ENCODE results near the gene CTTNBP2NL. TPM values are rescaled to one million over a fixed set of nuclear protein-coding genes. Genes with fewer than 3 reads are reported as not detected.
A peak's percentile ranks its signal among the peaks of the same experiment; 100 is the strongest.
"Not testable (repeated sequence)": the region's sequence is repeated elsewhere in the genome, so short reads cannot be mapped to it uniquely, and the experiment has no call there.

Gene CTTNBP2NL
- total RNA-seq, 3 donors from 2014 or later, result 0.81 to 1.2 (median 1.1) TPM

GRCh38 chr1:112373806-112374205 lies 22.2 kb upstream of the CTTNBP2NL start:
- Mint-ChIP-seq H3K4me3 (no peak overlapping the region), H3K36me3 (ENCODE audit: insufficient read depth) (no peaks in the 10 kb centered on the region), H3K9me3 (no peaks in the 10 kb centered on the region), H3K27me3 (ENCODE audit: low read depth) (peaks cover 33% of the 10 kb centered on the region), H3K4me1 (ENCODE audit: low read depth) (peaks cover 2% of the 10 kb centered on the region)
- ATAC-seq, result no peak
- no peak for DNase-seq

GRCh38 chr1:112375701-112376100 lies 20.3 kb upstream of the CTTNBP2NL start:
- peaks cover 34% of the 10 kb centered on the region for H3K27me3 Mint-ChIP-seq (ENCODE audit: low read depth)

GRCh38 chr1:112380356-112380755 lies 15.7 kb upstream of the CTTNBP2NL start:
- DNase-seq (no peak), ATAC-seq (no peak)
- no peaks in the 10 kb centered on the region for H3K9me3 Mint-ChIP-seq
- no peaks in the 10 kb centered on the region for H3K4me1 Mint-ChIP-seq (ENCODE audit: low read depth)
- H3K36me3 Mint-ChIP-seq (ENCODE audit: insufficient read depth), result no peaks in the 10 kb centered on the region
- H3K27me3 Mint-ChIP-seq (ENCODE audit: low read depth), result peaks cover 46% of the 10 kb centered on the region
- no peak overlapping the region for H3K4me3 Mint-ChIP-seq

More at GRCh38 chr1:112375701-112376100, 20.3 kb upstream of the CTTNBP2NL start:
- H3K9me3 Mint-ChIP-seq, result no peaks in the 10 kb centered on the region
- no peak overlapping the region for H3K4me3 Mint-ChIP-seq
- H3K4me1 Mint-ChIP-seq (ENCODE audit: low read depth), result no peaks in the 10 kb centered on the region
- no peaks in the 10 kb centered on the region for H3K36me3 Mint-ChIP-seq (ENCODE audit: insufficient read depth)
- ATAC-seq (no peak), DNase-seq (no peak)

- Mint-ChIP-seq H3K9me3 (no peaks in the 10 kb centered on the region), H3K4me1 (ENCODE audit: low read depth) (no peaks in the 10 kb centered on the region), H3K27me3 (ENCODE audit: low read depth) (peaks cover 47% of the 10 kb centered on the region), H3K4me3 (no peak overlapping the region), H3K36me3 (ENCODE audit: insufficient read depth) (no peaks in the 10 kb centered on the region)
- ATAC-seq, result no peak
- no peak for DNase-seq
Observed at GRCh38 chr1:112381324-112382076, 14.5 kb upstream of the CTTNBP2NL start.

GRCh38 chr1:112383759-112384370 lies 12.1 kb upstream of the CTTNBP2NL start:
- no peaks in the 10 kb centered on the region for H3K9me3 Mint-ChIP-seq

GRCh38 chr1:112386024-112386723 lies 9.8 kb upstream of the CTTNBP2NL start:
- peaks cover 40% of the 10 kb centered on the region for H3K27me3 Mint-ChIP-seq (ENCODE audit: low read depth)
- peaks cover 4% of the 10 kb centered on the region for H3K4me1 Mint-ChIP-seq (ENCODE audit: low read depth)
- DNase-seq, result no peak
- no peaks in the 10 kb centered on the region for H3K9me3 Mint-ChIP-seq
- no peak for ATAC-seq
- no peaks in the 10 kb centered on the region for H3K36me3 Mint-ChIP-seq (ENCODE audit: insufficient read depth)
- H3K4me3 Mint-ChIP-seq, result no peak overlapping the region

More at GRCh38 chr1:112383759-112384370, 12.1 kb upstream of the CTTNBP2NL start:
- DNase-seq, result no peak
- Mint-ChIP-seq H3K36me3 (ENCODE audit: insufficient read depth) (no peaks in the 10 kb centered on the region), H3K27me3 (ENCODE audit: low read depth) (peaks cover 43% of the 10 kb centered on the region), H3K4me1 (ENCODE audit: low read depth) (no peaks in the 10 kb centered on the region), H3K4me3 (no peak overlapping the region)
- ATAC-seq, result no peak

- Mint-ChIP-seq H3K4me3 (no peak overlapping the region), H3K36me3 (ENCODE audit: insufficient read depth) (no peaks in the 10 kb centered on the region), H3K4me1 (ENCODE audit: low read depth) (peaks cover 4% of the 10 kb centered on the region), H3K27me3 (ENCODE audit: low read depth) (peaks cover 35% of the 10 kb centered on the region), H3K9me3 (no peaks in the 10 kb centered on the region)
- DNase-seq (no peak), ATAC-seq (no peak)
Observed at GRCh38 chr1:112386731-112387346, 9.2 kb upstream of the CTTNBP2NL start.

GRCh38 chr1:112387807-112388206 lies 8.2 kb upstream of the CTTNBP2NL start:
- ATAC-seq, result no peak
- no peaks in the 10 kb centered on the region for H3K36me3 Mint-ChIP-seq (ENCODE audit: insufficient read depth)
- no peaks in the 10 kb centered on the region for H3K9me3 Mint-ChIP-seq
- no peak overlapping the region for H3K4me3 Mint-ChIP-seq
- H3K27me3 Mint-ChIP-seq (ENCODE audit: low read depth), result peaks cover 34% of the 10 kb centered on the region
- DNase-seq, result no peak
- H3K4me1 Mint-ChIP-seq (ENCODE audit: low read depth), result peaks cover 4% of the 10 kb centered on the region

GRCh38 chr1:112388436-112388835 lies 7.6 kb upstream of the CTTNBP2NL start:
- H3K36me3 Mint-ChIP-seq (ENCODE audit: insufficient read depth), result no peaks in the 10 kb centered on the region
- H3K27me3 Mint-ChIP-seq (ENCODE audit: low read depth), result peaks cover 30% of the 10 kb centered on the region
- H3K4me1 Mint-ChIP-seq (ENCODE audit: low read depth), result peaks cover 4% of the 10 kb centered on the region
- H3K4me3 Mint-ChIP-seq, result no peak overlapping the region
- no peak for DNase-seq
- no peak for ATAC-seq
- H3K9me3 Mint-ChIP-seq, result no peaks in the 10 kb centered on the region

- Mint-ChIP-seq H3K4me1 (ENCODE audit: low read depth) (peaks cover 10% of the 10 kb centered on the region), H3K9me3 (no peaks in the 10 kb centered on the region), H3K27me3 (ENCODE audit: low read depth) (peaks cover 31% of the 10 kb centered on the region), H3K4me3 (no peak overlapping the region), H3K36me3 (ENCODE audit: insufficient read depth) (no peaks in the 10 kb centered on the region)
- no peak for ATAC-seq
- no peak for DNase-seq
Observed at GRCh38 chr1:112389689-112390088, 6.3 kb upstream of the CTTNBP2NL start.

- Mint-ChIP-seq H3K27me3 (ENCODE audit: low read depth) (peaks cover 28% of the 10 kb centered on the region), H3K4me1 (ENCODE audit: low read depth) (peaks cover 14% of the 10 kb centered on the region)
- DNase-seq; ATAC-seq; H3K36me3 Mint-ChIP-seq (ENCODE audit: insufficient read depth); H3K9me3 Mint-ChIP-seq; H3K4me3 Mint-ChIP-seq: not testable (repeated sequence)
Observed at GRCh38 chr1:112390335-112390734, 5.7 kb upstream of the CTTNBP2NL start.

GRCh38 chr1:112390775-112391602 lies 5.0 kb upstream of the CTTNBP2NL start:
- Mint-ChIP-seq H3K36me3 (ENCODE audit: insufficient read depth) (no peaks in the 10 kb centered on the region), H3K9me3 (no peaks in the 10 kb centered on the region), H3K4me1 (ENCODE audit: low read depth) (peaks cover 20% of the 10 kb centered on the region), H3K27me3 (ENCODE audit: low read depth) (peaks cover 27% of the 10 kb centered on the region), H3K4me3 (peak overlapping the region; percentile 45)
- peak; percentile 79 to 85 for ATAC-seq
- DNase-seq, result peak; percentile 76

GRCh38 chr1:112391603-112391940 lies 4.4 kb upstream of the CTTNBP2NL start:
- ATAC-seq, result no peak
- DNase-seq, result no peak
- peaks cover 22% of the 10 kb centered on the region for H3K4me1 Mint-ChIP-seq (ENCODE audit: low read depth)
- no peaks in the 10 kb centered on the region for H3K9me3 Mint-ChIP-seq
- no peak overlapping the region for H3K4me3 Mint-ChIP-seq
- no peaks in the 10 kb centered on the region for H3K36me3 Mint-ChIP-seq (ENCODE audit: insufficient read depth)
- peaks cover 27% of the 10 kb centered on the region for H3K27me3 Mint-ChIP-seq (ENCODE audit: low read depth)

- ATAC-seq (no peak), DNase-seq (no peak)
- no peaks in the 10 kb centered on the region for H3K9me3 Mint-ChIP-seq
- H3K4me3 Mint-ChIP-seq, result no peak overlapping the region
- peaks cover 28% of the 10 kb centered on the region for H3K4me1 Mint-ChIP-seq (ENCODE audit: low read depth)
- H3K27me3 Mint-ChIP-seq (ENCODE audit: low read depth), result peaks cover 25% of the 10 kb centered on the region
- H3K36me3 Mint-ChIP-seq (ENCODE audit: insufficient read depth), result no peaks in the 10 kb centered on the region
Observed at GRCh38 chr1:112393631-112393974, 2.4 kb upstream of the CTTNBP2NL start.
